Measurements from ENCODE around the gene APCS. TPM values are rescaled to one million over a fixed set of nuclear protein-coding genes. Genes with fewer than 3 reads are reported as not detected.

Gene APCS
- total RNA-seq, 1 experiment from 2014 or later, result 0.42 TPM

DNA sequence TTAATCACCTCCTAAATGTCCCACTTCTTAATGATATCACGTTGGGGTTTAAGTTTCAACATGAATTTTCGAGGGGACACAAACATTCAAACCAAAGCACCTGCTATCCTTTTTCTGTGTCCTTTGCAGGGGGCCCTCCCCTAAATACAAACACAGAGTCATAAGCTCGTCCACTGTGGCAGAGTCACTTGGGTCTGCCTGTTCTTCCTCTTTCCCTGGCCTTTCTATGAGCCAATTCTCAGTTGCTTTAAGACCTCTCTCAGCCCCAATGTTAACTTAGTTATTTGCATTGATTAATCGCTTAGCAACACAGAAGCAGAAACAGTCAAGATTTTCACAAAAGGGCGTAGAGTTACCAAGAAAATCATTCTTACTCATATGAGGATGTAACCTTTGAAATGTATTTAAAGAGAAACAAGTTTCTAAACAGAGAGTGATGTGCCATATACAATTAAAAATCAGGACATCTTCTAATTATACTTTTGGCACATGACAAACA is 14.9 kb downstream of the APCS start (continued):
- TF ChIP-seq, protein P1, sequence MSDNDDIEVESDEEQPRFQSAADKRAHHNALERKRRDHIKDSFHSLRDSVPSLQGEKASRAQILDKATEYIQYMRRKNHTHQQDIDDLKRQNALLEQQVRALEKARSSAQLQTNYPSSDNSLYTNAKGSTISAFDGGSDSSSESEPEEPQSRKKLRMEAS (IDR thresholded peaks at IDR 0.05), result no peak
- TF ChIP-seq JUND (IDR thresholded peaks at IDR 0.05) (no peak), POLR2A (IDR thresholded peaks at IDR 0.05; ENCODE audit: borderline replicate concordance, extremely low read depth, insufficient read depth, insufficient read length) (no peak), ELF1 (IDR thresholded peaks at IDR 0.05; ENCODE audit: borderline replicate concordance, low read depth) (no peak), ZNF274 (IDR thresholded peaks at IDR 0.05; ENCODE audit: low read depth, low read length) (no peak), RAD21 (IDR thresholded peaks at IDR 0.05; ENCODE audit: low read depth) (no peak)
- TF ChIP-seq, protein P2, sequence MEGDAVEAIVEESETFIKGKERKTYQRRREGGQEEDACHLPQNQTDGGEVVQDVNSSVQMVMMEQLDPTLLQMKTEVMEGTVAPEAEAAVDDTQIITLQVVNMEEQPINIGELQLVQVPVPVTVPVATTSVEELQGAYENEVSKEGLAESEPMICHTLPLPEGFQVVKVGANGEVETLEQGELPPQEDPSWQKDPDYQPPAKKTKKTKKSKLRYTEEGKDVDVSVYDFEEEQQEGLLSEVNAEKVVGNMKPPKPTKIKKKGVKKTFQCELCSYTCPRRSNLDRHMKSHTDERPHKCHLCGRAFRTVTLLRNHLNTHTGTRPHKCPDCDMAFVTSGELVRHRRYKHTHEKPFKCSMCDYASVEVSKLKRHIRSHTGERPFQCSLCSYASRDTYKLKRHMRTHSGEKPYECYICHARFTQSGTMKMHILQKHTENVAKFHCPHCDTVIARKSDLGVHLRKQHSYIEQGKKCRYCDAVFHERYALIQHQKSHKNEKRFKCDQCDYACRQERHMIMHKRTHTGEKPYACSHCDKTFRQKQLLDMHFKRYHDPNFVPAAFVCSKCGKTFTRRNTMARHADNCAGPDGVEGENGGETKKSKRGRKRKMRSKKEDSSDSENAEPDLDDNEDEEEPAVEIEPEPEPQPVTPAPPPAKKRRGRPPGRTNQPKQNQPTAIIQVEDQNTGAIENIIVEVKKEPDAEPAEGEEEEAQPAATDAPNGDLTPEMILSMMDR (IDR thresholded peaks at IDR 0.05 in 2 of 3, conservative IDR thresholded peaks at IDR 0.05 in 1 of 3; ENCODE audit: borderline replicate concordance in 1 of 3, insufficient read depth in 1 of 3, low read depth in 2 of 3, low read length in 2 of 3), result no peak

DNA sequence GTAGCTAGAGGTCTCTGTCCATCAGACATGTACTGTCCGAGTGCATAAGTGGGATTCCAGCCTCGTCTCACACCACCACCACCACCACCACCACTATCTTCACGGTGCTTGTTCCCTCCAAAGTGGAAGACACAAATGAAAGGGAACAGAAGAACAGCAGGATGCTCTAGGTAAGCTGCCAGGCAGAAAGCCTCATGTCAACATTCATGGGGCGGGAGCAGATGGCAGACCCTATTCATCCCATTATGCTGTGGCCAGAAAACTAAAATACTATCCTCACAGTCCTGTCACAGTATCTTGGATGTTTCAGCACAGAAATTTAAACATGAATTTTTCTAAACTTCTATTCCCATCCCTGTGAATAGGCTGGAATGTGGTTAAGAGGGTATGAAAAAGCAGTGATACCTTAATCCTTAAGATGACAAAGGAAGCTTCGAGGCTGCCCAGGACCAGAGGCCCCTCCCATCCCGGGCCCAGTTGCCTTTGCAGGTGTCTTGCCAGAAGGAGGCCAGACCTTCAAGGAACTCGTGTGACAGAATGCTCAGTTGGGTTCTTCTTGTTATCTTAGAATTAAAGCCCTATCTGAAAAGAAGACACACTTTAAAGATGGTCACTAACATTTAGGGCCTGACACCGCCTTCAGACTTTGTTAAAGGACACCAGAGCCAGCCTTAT is 24.7 kb downstream of the APCS start:
- Histone ChIP-seq H3K79me2 (ENCODE audit: insufficient read depth, low read length) (no peaks in the 10 kb centered on the region), H4K20me1 (ENCODE audit: insufficient read depth) (no peaks in the 10 kb centered on the region), H3K27ac (ENCODE audit: low read depth, low read length) (no peak overlapping the region), H3K9ac (ENCODE audit: low read length) (no peak overlapping the region), H3K9me3 (ENCODE audit: control insufficient read depth in 1 of 2, insufficient read depth in 1 of 2, low read depth in 1 of 2, low read length in 2 of 2) (no peaks in the 10 kb centered on the region), H3K4me3 (replicated peaks in 1 of 2; ENCODE audit: low read depth in 1 of 2, low read length in 2 of 2) (no peak overlapping the region), H2AFZ (ENCODE audit: low read depth, low read length, poor library complexity, severe bottlenecking) (no peak overlapping the region), H3K4me1 (ENCODE audit: control insufficient read depth in 1 of 2, insufficient read depth in 2 of 2, low read length in 2 of 2) (no peaks in the 10 kb centered on the region), H3K9me2 (ENCODE audit: insufficient read depth) (no peaks in the 10 kb centered on the region), H3K27me3 (ENCODE audit: insufficient read depth, low read length) (peaks cover 8% of the 10 kb centered on the region; the same call in 1 of the 2 replicates), H3K36me3 (ENCODE audit: control insufficient read depth in 1 of 2, insufficient read depth in 2 of 2, low read length in 2 of 2) (no peaks in the 10 kb centered on the region), H3K4me2 (ENCODE audit: low read length) (no peak overlapping the region)
- ATAC-seq (no peak), DNase-seq (ENCODE audit: low read depth, low spot score) (no peak)
- CTCF ChIA-PET, result no interaction called here
- RAD21 ChIA-PET (ENCODE audit: low non-redundant PET in 1 of 2, low total read pairs in 2 of 2, uncharacterized antibody in 2 of 2, unreplicated experiment in 2 of 2), result interaction anchor here in 1 of 2 experiments (0.5 kb wide), 1 partner anchor 94 kb away, joined by 4 read pairs; no protein-coding TSS in a partner anchor
- POLR2A ChIA-PET, result no interaction called here
- intact Hi-C loops (cut with micrococcal nuclease), result no loop called here
- BruUV-seq (replicated peaks), result no TSS peak
- no peak for TF ChIP-seq SIN3A (IDR thresholded peaks at IDR 0.05; ENCODE audit: low read depth)
- no peak for TF ChIP-seq EZH2phosphoT487 (IDR thresholded peaks at IDR 0.05; ENCODE audit: borderline replicate concordance)
- no peak for TF ChIP-seq FOSL1 (IDR thresholded peaks at IDR 0.05; ENCODE audit: low read depth)
- TF ChIP-seq, protein P2 (IDR thresholded peaks at IDR 0.05 in 2 of 3, conservative IDR thresholded peaks at IDR 0.05 in 1 of 3; ENCODE audit: borderline replicate concordance in 1 of 3, insufficient read depth in 1 of 3, low read depth in 2 of 3, low read length in 2 of 3), result no peak
- TF ChIP-seq, protein P1 (IDR thresholded peaks at IDR 0.05), result no peak
- TF ChIP-seq CEBPB (IDR thresholded peaks at IDR 0.05; ENCODE audit: low read depth), result no peak
- TF ChIP-seq, protein P3, sequence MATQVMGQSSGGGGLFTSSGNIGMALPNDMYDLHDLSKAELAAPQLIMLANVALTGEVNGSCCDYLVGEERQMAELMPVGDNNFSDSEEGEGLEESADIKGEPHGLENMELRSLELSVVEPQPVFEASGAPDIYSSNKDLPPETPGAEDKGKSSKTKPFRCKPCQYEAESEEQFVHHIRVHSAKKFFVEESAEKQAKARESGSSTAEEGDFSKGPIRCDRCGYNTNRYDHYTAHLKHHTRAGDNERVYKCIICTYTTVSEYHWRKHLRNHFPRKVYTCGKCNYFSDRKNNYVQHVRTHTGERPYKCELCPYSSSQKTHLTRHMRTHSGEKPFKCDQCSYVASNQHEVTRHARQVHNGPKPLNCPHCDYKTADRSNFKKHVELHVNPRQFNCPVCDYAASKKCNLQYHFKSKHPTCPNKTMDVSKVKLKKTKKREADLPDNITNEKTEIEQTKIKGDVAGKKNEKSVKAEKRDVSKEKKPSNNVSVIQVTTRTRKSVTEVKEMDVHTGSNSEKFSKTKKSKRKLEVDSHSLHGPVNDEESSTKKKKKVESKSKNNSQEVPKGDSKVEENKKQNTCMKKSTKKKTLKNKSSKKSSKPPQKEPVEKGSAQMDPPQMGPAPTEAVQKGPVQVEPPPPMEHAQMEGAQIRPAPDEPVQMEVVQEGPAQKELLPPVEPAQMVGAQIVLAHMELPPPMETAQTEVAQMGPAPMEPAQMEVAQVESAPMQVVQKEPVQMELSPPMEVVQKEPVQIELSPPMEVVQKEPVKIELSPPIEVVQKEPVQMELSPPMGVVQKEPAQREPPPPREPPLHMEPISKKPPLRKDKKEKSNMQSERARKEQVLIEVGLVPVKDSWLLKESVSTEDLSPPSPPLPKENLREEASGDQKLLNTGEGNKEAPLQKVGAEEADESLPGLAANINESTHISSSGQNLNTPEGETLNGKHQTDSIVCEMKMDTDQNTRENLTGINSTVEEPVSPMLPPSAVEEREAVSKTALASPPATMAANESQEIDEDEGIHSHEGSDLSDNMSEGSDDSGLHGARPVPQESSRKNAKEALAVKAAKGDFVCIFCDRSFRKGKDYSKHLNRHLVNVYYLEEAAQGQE (IDR thresholded peaks at IDR 0.05; ENCODE audit: low read depth), result no peak
- no peak for TF ChIP-seq SRF (IDR thresholded peaks at IDR 0.05; ENCODE audit: low read depth)
- TF ChIP-seq, protein P4, sequence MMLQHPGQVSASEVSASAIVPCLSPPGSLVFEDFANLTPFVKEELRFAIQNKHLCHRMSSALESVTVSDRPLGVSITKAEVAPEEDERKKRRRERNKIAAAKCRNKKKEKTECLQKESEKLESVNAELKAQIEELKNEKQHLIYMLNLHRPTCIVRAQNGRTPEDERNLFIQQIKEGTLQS (IDR thresholded peaks at IDR 0.05), result no peak
- TF ChIP-seq RAD21 (IDR thresholded peaks at IDR 0.05; ENCODE audit: low read depth), result no peak
- TF ChIP-seq TCF7L2 (IDR thresholded peaks at IDR 0.05; ENCODE audit: borderline replicate concordance, extremely low read depth, insufficient read depth, insufficient read length), result no peak
- TF ChIP-seq ELF1 (IDR thresholded peaks at IDR 0.05; ENCODE audit: borderline replicate concordance, low read depth), result no peak

Data from HCT116 (cell line).